HEK293T (cell line): ENCODE data around the gene CFAP74.

Experiments used
- ARNT ChIP-seq: fragments of 450-650 bp; IDR thresholded peaks from 2 replicates; pipeline ENCODE4 v1.6.1; 2017; ENCODE audit warnings: mild to moderate bottlenecking
- BHLHE40 ChIP-seq: fragments of 450-650 bp; IDR thresholded peaks from 2 replicates; pipeline ENCODE4 v1.6.1; 2016; ENCODE audit warnings: mild to moderate bottlenecking, moderate library complexity, borderline replicate concordance
- FOXA1 ChIP-seq: fragments of 450-650 bp; IDR thresholded peaks from 2 replicates; pipeline ENCODE4 v1.6.1; 2016; ENCODE audit warnings: mild to moderate bottlenecking
- FOXM1 ChIP-seq: fragments of 450-650 bp; IDR thresholded peaks from 2 replicates; pipeline ENCODE4 v1.6.1; 2017; ENCODE audit warnings: mild to moderate bottlenecking, borderline replicate concordance
- NFRKB ChIP-seq: fragments of 450-650 bp; IDR thresholded peaks from 2 replicates; pipeline ENCODE4 v1.6.1; 2016; ENCODE audit warnings: mild to moderate bottlenecking, moderate library complexity
- SP1 ChIP-seq: fragments of 450-650 bp; IDR thresholded peaks from 2 replicates; pipeline ENCODE4 v1.6.1; 2017
- TARDBP ChIP-seq: fragments of 450-650 bp; IDR thresholded peaks from 2 replicates; pipeline ENCODE4 v1.6.1; 2016

DNA sequence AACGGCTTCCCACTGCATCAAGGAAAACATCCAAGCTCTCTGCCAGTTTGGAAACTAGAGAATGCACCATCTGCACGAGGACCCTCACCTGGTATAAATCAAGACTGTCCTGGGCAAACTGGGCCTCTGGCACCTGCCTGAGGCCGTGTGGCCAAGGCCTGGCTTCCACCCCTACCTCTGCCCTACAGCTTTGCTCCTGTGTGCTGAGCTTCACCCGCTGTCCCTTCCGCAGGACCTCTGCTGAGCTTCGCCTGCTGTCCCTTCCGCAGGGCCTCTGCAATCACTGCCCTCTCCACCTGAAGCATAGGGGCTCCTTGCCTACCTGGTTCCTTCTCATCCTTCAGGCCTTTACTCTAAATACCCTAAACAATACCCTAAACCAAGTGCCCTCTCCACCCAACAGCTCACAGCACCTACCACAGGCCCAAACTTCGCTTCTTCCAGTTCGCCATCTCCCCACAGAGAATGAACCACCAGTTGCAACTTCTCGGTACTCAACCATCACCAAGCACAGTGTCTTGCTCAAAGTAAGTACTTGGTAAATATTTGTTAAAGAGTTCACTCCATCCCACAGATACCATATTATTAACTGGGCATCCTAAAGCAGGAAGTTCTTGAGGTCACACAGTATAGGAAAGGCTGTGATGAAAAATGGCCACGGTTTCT, 131.1 kb downstream of the CFAP74 start:
- TF ChIP-seq BHLHE40, result no peak
- TF ChIP-seq TARDBP, result no peak
- no peak for TF ChIP-seq ARNT
- TF ChIP-seq FOXA1, result no peak
- TF ChIP-seq FOXM1, result no peak
- no peak for TF ChIP-seq SP1
- no peak for TF ChIP-seq NFRKB
